ENCODE results near the gene CRAMP1.

- TF ChIP-seq CTCF (IDR thresholded peaks at IDR 0.05; ENCODE audit: insufficient read depth, low read depth, low read length), result no peak
- no peak for TF ChIP-seq EZH2 (IDR thresholded peaks at IDR 0.05; ENCODE audit: insufficient read depth, low read length)
Observed at GRCh38 chr16:1708083-1708767, 96.1 kb downstream of the CRAMP1 start.
